ENCODE measurements around the gene GAS7.
A peak's percentile ranks its signal among the peaks of the same experiment; 100 is the strongest.

Gene GAS7

GRCh38 chr17:10198509-10199249 is at the start of gene GAS7:
GAS7 (minus strand) TSS chr17:10198606.
- peak; percentile 46 for DNase-seq

- no peak for DNase-seq
Observed at GRCh38 chr17:10247810-10248209, 49.4 kb upstream of the GAS7 start.

GRCh38 chr17:10243883-10244844 is 45.8 kb upstream of the GAS7 start:
- no peak for DNase-seq

GRCh38 chr17:10241781-10242180 is 43.4 kb upstream of the GAS7 start:
- DNase-seq: no peak

GRCh38 chr17:10238661-10239060 is 40.3 kb upstream of the GAS7 start:
- no peak for DNase-seq

GRCh38 chr17:10234033-10234432 is 35.6 kb upstream of the GAS7 start:
- DNase-seq: no peak

- DNase-seq: no peak
Observed at GRCh38 chr17:10233161-10233560, 34.8 kb upstream of the GAS7 start.

GRCh38 chr17:10229181-10229580 is 30.8 kb upstream of the GAS7 start:
- DNase-seq: no peak

GRCh38 chr17:10226930-10227695 is 28.7 kb upstream of the GAS7 start:
- DNase-seq: peak; percentile 40

GRCh38 chr17:10224582-10225195 is 26.3 kb upstream of the GAS7 start:
- no peak for DNase-seq

- DNase-seq: no peak
Observed at GRCh38 chr17:10219193-10219592, 20.8 kb upstream of the GAS7 start.

- DNase-seq: no peak
Observed at GRCh38 chr17:10217916-10218315, 19.5 kb upstream of the GAS7 start.

- DNase-seq: no peak
Observed at GRCh38 chr17:10216213-10216938, 18.0 kb upstream of the GAS7 start.

GRCh38 chr17:10215286-10215685 is 16.9 kb upstream of the GAS7 start:
- no peak for DNase-seq

GRCh38 chr17:10211666-10212065 is 13.3 kb upstream of the GAS7 start:
- DNase-seq: no peak

GRCh38 chr17:10210151-10210574 is 11.8 kb upstream of the GAS7 start:
- no peak for DNase-seq

GRCh38 chr17:10208604-10209193 is 10.3 kb upstream of the GAS7 start:
- no peak for DNase-seq

GRCh38 chr17:10207153-10207552 is 8.7 kb upstream of the GAS7 start:
- no peak for DNase-seq

GRCh38 chr17:10205549-10206185 is 7.3 kb upstream of the GAS7 start:
- DNase-seq: no peak

GRCh38 chr17:10201680-10202079 is 3.3 kb upstream of the GAS7 start:
- DNase-seq: no peak

GRCh38 chr17:10200645-10201044 is 2.2 kb upstream of the GAS7 start:
- DNase-seq: no peak

Data from CD4-positive, alpha-beta T cell treated with Interleukin-21 for 1 hour (primary cell).